Neural progenitor cell (in vitro differentiated cells): ENCODE results near the gene CDK11A.
"Not testable (repeated sequence)": the region's sequence is repeated elsewhere in the genome, so short reads cannot be mapped to it uniquely, and the experiment has no call there.

Experiments used
- EZH2 ChIP-seq: fragments of 200-600 bp; sonication (generic); IDR thresholded peaks from 2 replicates; pipeline ENCODE4 v1.6.1; 2017; ENCODE audit warnings: antibody characterized with exemption, mild to moderate bottlenecking, moderate library complexity
- TF ChIP-seq, protein P1 (sequence below): fragments of 200-600 bp; sonication (generic); IDR thresholded peaks from 2 replicates; pipeline ENCODE4 v1.5.1; 2017; ENCODE audit warnings: antibody characterized with exemption, mild to moderate bottlenecking

DNA sequence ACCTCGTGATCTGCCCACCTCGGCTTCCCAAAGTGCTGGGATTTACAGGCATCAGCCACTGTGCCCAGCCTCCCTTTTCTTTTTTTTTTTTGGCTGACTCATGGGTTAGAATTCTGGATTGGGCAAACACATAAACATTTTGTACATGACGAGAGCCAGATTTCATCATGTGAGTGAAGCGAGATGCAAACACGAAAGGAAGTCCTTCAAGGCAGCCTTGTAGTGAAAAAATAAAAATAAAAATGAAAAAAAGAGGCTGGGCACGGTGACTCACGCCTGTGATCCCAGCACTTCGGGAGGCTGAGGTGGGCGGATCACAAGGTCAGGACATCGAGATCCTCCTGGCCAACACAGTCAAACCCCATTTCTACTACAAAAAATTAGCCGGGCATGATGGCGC is 16.9 kb upstream of the CDK11A start:
- TF ChIP-seq, protein P1, sequence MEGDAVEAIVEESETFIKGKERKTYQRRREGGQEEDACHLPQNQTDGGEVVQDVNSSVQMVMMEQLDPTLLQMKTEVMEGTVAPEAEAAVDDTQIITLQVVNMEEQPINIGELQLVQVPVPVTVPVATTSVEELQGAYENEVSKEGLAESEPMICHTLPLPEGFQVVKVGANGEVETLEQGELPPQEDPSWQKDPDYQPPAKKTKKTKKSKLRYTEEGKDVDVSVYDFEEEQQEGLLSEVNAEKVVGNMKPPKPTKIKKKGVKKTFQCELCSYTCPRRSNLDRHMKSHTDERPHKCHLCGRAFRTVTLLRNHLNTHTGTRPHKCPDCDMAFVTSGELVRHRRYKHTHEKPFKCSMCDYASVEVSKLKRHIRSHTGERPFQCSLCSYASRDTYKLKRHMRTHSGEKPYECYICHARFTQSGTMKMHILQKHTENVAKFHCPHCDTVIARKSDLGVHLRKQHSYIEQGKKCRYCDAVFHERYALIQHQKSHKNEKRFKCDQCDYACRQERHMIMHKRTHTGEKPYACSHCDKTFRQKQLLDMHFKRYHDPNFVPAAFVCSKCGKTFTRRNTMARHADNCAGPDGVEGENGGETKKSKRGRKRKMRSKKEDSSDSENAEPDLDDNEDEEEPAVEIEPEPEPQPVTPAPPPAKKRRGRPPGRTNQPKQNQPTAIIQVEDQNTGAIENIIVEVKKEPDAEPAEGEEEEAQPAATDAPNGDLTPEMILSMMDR: not testable (repeated sequence)
- TF ChIP-seq EZH2: not testable (repeated sequence)
